Measurements from ENCODE around the gene FAM117B. TPM values are rescaled to one million over a fixed set of nuclear protein-coding genes. Genes with fewer than 3 reads are reported as not detected.
A peak's percentile ranks its signal among the peaks of the same experiment; 100 is the strongest.

The FAM117B gene
- total and polyA plus RNA-seq, 12 donors, result 0.49 to 3.9 (median 2.3) TPM

DNA sequence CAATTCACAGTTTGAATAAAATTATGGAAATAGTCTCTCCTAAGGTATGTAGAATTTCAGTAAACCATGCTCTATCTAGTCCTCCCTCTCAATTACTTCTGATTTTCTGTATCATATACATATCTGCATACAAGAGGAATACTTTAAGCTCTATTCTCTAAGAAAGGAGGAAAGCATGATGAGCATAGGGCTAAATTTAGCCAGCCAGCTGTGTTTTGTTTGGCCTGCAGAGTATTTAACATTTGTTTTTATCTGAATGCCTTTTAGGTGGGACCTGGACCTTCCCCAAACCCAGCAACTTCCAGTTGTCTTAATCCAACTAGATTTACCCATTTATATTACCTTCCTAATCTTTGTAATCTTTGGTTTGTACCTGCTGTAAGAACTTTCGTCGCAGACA, 42.2 kb upstream of the FAM117B start:
- Histone ChIP-seq H3K4me1 (peaks cover 2 to 23% (median 9%) of the 10 kb centered on the region in 9 donors), H3K27me3 (no peaks in the 10 kb centered on the region), H3K36me3 (no peaks in the 10 kb centered on the region), H3K4me3 (no peak overlapping the region), H3K9me3 (no peaks in the 10 kb centered on the region), H3K27ac (no peak overlapping the region)
- WGBS, 2 donors, result 71 to 81% methylated on average over 2 of the region's 2 CpGs
- ATAC-seq (peak in 2 of 8 donors; percentile 26 to 58), DNase-seq (peak in 1 of 2 donors; percentile 24)
- intact Hi-C loops (cut with DNase I), result loop anchor here in 2 of 10 donors (5.0 kb wide), 2 partner anchors 35 to 40 kb away; partner anchors contain the start of gene FAM117B (in 1 of the 2)
- TF ChIP-seq, protein P1, sequence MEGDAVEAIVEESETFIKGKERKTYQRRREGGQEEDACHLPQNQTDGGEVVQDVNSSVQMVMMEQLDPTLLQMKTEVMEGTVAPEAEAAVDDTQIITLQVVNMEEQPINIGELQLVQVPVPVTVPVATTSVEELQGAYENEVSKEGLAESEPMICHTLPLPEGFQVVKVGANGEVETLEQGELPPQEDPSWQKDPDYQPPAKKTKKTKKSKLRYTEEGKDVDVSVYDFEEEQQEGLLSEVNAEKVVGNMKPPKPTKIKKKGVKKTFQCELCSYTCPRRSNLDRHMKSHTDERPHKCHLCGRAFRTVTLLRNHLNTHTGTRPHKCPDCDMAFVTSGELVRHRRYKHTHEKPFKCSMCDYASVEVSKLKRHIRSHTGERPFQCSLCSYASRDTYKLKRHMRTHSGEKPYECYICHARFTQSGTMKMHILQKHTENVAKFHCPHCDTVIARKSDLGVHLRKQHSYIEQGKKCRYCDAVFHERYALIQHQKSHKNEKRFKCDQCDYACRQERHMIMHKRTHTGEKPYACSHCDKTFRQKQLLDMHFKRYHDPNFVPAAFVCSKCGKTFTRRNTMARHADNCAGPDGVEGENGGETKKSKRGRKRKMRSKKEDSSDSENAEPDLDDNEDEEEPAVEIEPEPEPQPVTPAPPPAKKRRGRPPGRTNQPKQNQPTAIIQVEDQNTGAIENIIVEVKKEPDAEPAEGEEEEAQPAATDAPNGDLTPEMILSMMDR (IDR thresholded peaks at IDR 0.05), result no peak

DNA sequence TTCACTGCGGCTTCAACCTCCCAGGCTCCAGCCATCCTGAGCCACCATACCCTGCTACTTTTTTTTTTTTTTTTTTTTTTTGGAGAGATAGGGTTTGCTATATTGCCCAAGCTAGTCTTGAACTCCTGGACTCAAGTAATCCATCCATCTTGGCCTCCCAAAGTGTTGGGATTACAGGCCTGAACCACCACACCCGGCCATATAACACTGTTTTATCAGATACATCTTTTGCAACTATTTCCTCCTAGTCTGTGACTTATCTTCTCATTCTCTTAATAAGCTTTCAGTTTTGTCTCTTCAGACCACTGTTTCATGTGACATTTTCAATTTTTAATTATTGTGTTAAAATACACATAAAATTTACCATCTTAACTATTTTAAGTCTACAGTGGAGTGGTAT, 35.7 kb upstream of the FAM117B start:
- H3K4me3 ChIP-seq, result no peak overlapping the region
- no peak for ATAC-seq
- no peak for DNase-seq
- H3K27me3 ChIP-seq, result no peaks in the 10 kb centered on the region
- intact Hi-C loops (cut with DNase I), result no loop called here
- H3K36me3 ChIP-seq, result no peaks in the 10 kb centered on the region
- no peaks in the 10 kb centered on the region for H3K4me1 ChIP-seq
- H3K27ac ChIP-seq, result no peak overlapping the region
- 95 to 96% methylated on average over 2 of the region's 2 CpGs for WGBS, 2 donors
- TF ChIP-seq, protein P1 (IDR thresholded peaks at IDR 0.05), result no peak
- no peaks in the 10 kb centered on the region for H3K9me3 ChIP-seq

DNA sequence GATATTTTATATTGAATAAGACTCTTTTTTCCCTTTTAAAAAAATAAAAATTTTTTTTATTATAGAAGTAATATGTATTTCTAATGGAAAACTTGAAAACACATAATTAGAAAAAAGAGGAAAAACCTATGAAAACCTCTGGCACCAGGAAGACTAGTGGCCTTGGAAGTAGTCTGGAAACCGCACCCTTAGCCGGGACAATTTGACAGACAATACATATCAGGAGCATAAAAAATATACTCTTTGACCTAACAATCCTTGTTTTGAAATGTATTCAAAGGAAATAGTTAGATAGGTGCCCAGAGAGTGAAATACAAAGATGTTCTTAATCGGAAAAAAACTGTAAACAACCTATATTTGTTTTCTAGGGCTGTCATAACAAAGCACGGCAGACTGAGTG, 34.9 kb upstream of the FAM117B start:
- ATAC-seq (no peak), DNase-seq (no peak)
- Histone ChIP-seq H3K4me1 (no peaks in the 10 kb centered on the region), H3K27ac (no peak overlapping the region), H3K36me3 (no peaks in the 10 kb centered on the region), H3K27me3 (no peaks in the 10 kb centered on the region), H3K4me3 (no peak overlapping the region), H3K9me3 (no peaks in the 10 kb centered on the region)
- intact Hi-C loops (cut with DNase I), result no loop called here
- TF ChIP-seq, protein P1 (IDR thresholded peaks at IDR 0.05), result no peak
- WGBS, 2 donors, result 67 to 81% methylated on average over 4 of the region's 4 CpGs

DNA sequence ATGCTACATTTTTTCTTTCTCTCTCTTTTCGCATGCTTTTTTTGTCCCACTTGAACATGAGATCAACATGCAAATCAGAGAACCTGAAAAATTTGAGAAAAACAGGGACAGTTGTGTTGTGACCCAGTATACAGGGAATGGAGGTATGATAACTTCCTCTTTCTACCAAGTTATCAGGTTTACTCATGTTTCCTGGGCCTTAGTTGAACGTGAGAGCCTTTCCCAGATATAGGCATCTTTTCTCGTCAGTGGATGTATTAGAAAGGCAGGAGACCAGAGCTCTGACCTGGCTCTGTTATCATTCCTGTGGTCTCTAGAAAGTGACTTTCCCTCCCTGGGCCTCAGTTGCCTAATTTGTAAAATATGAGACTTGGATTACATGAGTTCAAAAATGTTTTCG, 30.1 kb upstream of the FAM117B start:
- TF ChIP-seq, protein P1 (IDR thresholded peaks at IDR 0.05), result no peak

More for the DNA sequence above, 30.1 kb upstream of the FAM117B start:
- WGBS, 2 donors, result 79 to 80% methylated on average over 4 of the region's 4 CpGs
- Histone ChIP-seq H3K27me3 (no peaks in the 10 kb centered on the region), H3K27ac (no peak overlapping the region), H3K4me1 (peaks cover 0 to 12% (median 0%) of the 10 kb centered on the region in 9 donors), H3K36me3 (no peaks in the 10 kb centered on the region), H3K4me3 (no peak overlapping the region), H3K9me3 (no peaks in the 10 kb centered on the region)
- intact Hi-C loops (cut with DNase I), result no loop called here
- DNase-seq (no peak), ATAC-seq (no peak)

All from heart right ventricle (tissue), 16 donors.